NCI-H1417 (cell line): ENCODE data around the gene TBKBP1.
"Not testable (repeated sequence)": the region's sequence is repeated elsewhere in the genome, so short reads cannot be mapped to it uniquely, and the experiment has no call there.

Experiments
- DNase-seq, 3 experiments: peaks; one replicate each; lab custom pipeline; 2025; lab: John Stamatoyannopoulos, UW

The TBKBP1 gene

DNA sequence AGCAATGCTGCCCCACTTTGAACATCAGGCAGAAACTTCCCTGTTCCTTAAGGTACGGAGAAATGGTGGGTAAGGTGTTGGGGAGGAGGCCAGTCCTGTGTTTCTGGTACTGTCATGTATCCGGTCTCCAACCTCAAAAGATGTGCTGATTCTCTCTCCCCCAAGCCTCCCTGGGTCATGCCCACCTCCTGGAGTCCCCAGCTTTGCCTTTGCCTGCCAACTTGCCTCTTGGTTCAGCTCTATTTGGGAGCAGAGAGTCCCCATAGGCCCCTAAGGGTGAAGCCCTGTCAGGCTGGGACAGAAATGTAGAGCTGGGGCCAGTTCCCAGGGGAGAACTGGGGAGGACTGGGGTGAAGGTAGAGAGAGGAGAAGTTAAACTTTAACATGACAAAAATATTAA, 37.4 kb downstream of the TBKBP1 start:
- no peak for DNase-seq

DNA sequence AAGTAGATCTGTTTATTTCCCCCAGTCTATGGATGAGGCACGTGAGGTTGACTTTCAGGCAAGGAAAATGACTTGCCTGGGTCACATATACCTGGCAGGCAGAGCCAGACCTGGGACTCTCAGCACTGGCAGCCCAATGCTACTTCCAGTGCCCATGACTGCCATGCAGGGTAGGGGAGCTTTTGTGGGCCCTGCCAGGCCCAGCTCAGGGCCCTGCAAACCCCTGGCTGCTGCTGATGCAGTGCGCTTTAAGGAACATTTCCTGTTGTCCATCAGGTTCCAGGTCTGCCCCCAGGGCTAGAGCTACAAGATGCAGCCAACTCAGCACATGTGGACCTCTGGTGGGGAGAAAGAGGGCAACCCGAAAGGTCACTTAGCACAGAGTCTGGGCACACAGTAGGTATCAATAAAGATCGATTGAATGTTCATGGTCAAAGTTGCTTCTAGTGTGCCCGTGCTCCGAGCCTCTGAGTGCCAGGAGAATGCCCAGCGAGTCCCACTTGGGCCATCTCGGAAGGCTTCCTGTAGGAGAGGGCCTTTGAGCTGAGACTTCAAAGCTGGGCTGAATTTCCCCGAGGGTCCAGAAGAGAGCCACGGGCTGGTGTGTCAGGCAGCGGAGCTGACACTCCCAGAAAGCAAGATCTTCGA, 38.6 kb downstream of the TBKBP1 start:
- DNase-seq: no peak

- DNase-seq: peak; percentile 24 to 87 (median 81)
These were observed 39.2 kb downstream of the TBKBP1 start, which contains the start of gene TBX21 for GRCh38 chr17:47733047-47733673. Gene TBX21 (plus strand): TSS chr17:47733236. CDS start chr17:47733455, 219 bp downstream.

DNA sequence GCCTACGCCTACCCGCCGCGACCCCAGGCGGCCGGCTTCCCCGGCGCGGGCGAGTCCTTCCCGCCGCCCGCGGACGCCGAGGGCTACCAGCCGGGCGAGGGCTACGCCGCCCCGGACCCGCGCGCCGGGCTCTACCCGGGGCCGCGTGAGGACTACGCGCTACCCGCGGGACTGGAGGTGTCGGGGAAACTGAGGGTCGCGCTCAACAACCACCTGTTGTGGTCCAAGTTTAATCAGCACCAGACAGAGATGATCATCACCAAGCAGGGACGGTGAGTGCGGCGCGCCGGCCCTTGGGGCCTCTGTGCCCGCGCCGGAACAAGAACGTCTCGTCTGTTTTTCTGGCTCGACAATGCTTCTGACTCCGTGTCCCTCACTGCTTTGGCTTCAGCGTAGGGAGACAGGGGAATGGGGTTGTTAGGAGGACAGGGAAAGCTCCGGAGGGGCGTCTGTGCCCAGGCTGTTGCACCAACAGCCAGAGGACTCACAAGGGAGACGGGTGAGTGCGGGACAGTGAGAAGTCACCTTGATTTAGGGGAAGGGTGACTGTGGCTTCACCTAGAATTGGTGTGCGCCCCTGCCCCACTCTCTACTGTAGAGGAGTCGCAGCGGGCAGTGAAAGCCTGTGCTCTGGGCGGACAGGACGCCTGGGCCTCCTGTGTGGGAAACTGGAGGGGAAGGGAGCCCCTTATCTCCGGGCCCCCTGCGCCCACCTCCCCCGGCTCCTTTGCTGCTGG, 39.9 kb downstream of the TBKBP1 start:
- DNase-seq: peak in 2 of 3 experiments; percentile 62 to 69

DNA sequence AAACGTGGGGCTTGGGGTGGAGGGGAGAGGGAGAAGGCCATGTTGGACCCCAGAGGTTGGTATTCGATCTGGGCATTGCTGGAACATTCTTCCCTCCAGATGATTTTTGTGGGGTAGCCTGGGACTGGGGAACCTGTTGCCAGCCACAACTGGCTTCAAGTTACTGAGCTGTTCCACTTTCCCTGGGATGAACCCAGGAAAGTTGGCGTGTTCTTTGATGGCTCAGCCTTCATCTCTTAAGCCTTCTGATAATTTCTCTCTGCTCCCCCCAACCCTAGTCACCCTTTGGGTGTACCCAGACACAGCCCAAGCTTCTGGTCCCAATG, 41.1 kb downstream of the TBKBP1 start:
- DNase-seq: no peak

GRCh38 chr17:47735536-47736011, 41.6 kb downstream of the TBKBP1 start:
- DNase-seq: no peak

- no peak for DNase-seq
These were observed 42.8 kb downstream of the TBKBP1 start for GRCh38 chr17:47736501-47737495.

DNA sequence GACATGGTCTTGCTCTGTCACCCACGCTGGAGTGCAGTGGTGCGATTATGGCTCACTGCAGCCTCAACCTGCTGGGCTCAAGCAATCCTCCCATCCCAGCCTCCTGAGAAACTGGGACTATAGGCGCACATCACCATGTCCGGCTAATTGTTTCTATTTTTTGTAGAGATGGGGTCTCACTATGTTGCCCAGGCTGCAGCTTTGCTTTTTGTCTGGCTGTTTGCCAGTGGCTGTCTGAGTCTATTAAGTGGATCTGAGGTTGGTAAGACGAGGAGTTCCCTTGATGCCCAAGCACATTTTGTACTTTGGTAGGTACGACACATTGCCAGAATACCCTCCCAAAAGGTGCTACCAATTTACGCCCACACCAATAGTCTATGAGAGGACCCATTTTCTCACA, 44.2 kb downstream of the TBKBP1 start:
- DNase-seq: no peak

DNA sequence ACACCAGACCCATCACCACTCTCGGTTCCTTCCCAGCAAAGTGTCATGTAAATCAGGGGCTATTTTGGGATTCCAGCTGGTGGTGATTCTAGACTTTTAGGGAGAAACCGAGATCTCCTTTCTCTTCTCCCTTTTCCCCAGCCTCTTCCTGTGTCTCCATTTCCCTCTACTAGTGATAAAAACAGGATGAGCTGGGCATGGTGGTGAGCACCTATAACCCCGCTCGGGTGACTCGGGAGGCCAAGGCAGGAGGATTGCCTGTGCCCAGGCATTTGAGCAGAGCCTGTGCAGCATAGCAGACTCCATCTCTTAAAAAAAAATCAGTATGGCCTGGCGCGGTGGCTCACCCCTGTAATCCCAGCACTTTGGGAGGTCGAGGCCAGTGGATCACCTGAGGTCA, 45.2 kb downstream of the TBKBP1 start:
- DNase-seq: no peak

- DNase-seq: not testable (repeated sequence)
These were observed 46.0 kb downstream of the TBKBP1 start for GRCh38 chr17:47739945-47740344.

- no peak for DNase-seq
These were observed 47.3 kb downstream of the TBKBP1 start for GRCh38 chr17:47741109-47741792.

DNA sequence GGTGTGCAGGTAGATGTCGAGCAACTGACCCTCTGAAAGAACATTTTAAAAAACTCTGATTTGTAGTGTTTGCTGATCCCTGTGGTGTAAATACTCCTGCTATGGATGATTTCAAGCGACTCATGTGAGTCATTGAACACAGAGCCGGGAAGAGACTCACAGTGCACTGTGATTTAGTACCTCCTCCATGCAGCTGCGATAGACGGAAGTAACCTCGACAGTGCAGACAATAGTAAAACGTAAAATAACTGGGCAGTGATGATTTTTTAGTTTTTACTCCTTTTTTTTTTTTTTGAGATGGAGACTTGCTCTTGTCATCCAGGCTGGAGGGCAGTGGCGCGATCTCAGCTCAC, 47.8 kb downstream of the TBKBP1 start:
- no peak for DNase-seq

- peak in 2 of 3 experiments; percentile 31 to 69 for DNase-seq
These were observed 48.6 kb downstream of the TBKBP1 start for GRCh38 chr17:47742319-47743181.

- no peak for DNase-seq
These were observed 50.4 kb downstream of the TBKBP1 start for GRCh38 chr17:47744168-47745036.

DNA sequence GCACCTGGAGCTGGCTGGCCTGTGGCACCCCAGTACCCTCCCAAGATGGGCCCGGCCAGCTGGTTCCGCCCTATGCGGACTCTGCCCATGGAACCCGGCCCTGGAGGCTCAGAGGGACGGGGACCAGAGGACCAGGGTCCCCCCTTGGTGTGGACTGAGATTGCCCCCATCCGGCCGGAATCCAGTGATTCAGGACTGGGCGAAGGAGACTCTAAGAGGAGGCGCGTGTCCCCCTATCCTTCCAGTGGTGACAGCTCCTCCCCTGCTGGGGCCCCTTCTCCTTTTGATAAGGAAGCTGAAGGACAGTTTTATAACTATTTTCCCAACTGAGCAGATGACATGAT, 51.0 kb downstream of the TBKBP1 start:
- no peak for DNase-seq

DNA sequence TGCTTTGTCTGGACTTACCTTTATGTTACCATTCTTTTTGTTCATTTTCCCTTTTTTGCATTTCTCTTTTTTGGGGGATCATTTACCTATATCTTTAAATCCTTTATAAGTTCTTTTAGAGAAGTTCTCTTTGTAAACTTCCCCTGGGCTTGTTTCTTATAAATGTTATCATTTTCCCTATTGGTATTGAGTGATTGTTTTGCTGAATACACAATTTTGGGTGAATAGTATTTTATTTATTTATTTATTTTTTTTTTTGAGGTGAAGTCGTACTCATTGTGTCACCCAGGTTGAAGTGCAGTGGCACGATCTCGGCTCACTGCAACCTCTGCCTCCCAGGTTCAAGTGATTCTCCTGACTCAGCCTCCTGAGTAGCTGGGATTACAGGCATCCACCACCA, 57.5 kb downstream of the TBKBP1 start:
- DNase-seq: no peak

DNA sequence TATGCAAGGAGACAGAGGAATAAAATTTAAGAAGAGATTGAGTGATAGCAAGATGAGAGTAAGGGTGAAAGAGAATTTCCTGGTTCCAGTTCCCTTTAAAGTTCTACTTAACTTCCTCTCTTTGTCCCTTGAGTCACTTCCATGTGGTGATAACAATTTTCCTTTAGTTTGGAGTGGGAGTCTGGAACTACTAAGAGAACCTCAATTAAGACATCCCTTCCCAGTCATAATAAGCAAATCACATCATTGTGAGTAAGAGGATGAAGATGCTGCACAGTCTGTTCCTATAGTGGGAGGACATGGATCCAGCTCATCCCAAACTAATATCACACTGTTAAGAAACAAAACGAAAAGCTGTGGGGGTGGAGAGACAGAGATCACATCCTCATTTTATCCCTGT, 63.4 kb downstream of the TBKBP1 start:
- DNase-seq: no peak

DNA sequence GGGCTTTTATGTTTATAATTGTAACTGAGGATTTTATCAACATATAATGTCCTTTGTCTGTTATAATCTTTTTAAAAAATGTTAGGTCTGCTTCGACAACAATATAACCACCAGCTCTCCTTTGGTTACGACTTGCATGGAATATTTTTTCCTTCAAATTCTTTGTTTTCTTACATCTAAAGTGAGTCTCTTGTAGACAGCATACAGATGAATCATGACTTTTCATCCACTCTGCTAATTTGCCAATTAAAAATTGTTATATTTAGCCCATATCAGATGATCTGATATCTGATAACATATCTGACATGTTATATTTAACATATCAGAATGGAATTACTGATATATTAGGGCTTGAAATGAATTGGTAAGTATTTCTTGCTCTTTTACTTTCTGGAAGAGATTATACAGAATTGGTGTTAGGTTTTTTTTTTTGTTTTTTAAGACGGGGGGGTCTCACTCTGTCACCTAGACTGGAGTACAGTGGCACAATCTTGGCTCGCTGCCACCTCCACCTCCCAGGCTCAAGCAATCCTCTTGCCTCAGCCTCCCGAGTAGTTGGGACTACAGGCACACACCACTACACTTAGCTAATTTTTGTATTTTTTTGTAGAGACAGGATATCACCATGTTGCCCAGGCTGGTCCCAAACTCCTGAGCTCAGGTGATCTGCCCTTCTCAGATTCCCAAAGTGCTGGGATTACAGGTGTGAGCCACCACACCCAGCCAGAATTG, 66.6 kb downstream of the TBKBP1 start:
- no peak for DNase-seq
